Peyer's patch (tissue), 4 donors: Measurements from ENCODE around the gene SSRP1.

Source experiments
- POLR2A ChIP-seq, 2 donors: fragments of 450-650 bp; IDR thresholded peaks; one replicate each; pipeline ENCODE4 v1.5.1; 2017; ENCODE audit warnings: antibody characterized with exemption in 2 of 2, mild to moderate bottlenecking in 2 of 2, moderate library complexity in 2 of 2
- TF ChIP-seq, protein P1 (sequence below), 6 experiments: fragments of 450-650 bp in 4 of 6; fragments of 200-600 bp in 2 of 6; sonication (generic) in 1 of 6; IDR thresholded peaks; one replicate each; pipeline ENCODE4 v1.5.1; 2017 to 2019; ENCODE audit warnings: antibody characterized with exemption in 6 of 6, mild to moderate bottlenecking in 3 of 6, moderate library complexity in 1 of 6

DNA sequence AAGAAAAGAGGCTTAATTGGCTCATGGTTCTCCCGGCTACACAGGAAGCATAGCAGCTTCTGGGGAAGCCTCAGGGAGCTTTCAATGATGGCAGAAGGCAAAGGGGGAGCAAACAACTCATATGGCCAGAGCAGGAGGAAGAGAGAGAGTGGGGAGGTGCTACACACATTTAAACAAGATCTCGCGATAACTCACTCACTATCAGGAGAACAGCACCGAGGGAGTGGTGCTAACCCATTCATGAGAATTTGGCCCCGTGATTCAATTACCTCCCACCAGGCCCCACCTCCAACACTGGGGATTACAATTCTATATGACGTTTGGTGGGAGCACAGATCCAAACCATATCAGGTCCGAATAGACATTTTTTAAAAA is 57.0 kb downstream of the SSRP1 start:
- TF ChIP-seq, protein P1, sequence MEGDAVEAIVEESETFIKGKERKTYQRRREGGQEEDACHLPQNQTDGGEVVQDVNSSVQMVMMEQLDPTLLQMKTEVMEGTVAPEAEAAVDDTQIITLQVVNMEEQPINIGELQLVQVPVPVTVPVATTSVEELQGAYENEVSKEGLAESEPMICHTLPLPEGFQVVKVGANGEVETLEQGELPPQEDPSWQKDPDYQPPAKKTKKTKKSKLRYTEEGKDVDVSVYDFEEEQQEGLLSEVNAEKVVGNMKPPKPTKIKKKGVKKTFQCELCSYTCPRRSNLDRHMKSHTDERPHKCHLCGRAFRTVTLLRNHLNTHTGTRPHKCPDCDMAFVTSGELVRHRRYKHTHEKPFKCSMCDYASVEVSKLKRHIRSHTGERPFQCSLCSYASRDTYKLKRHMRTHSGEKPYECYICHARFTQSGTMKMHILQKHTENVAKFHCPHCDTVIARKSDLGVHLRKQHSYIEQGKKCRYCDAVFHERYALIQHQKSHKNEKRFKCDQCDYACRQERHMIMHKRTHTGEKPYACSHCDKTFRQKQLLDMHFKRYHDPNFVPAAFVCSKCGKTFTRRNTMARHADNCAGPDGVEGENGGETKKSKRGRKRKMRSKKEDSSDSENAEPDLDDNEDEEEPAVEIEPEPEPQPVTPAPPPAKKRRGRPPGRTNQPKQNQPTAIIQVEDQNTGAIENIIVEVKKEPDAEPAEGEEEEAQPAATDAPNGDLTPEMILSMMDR (IDR thresholded peaks at IDR 0.05) = no peak
- TF ChIP-seq POLR2A (IDR thresholded peaks at IDR 0.05) = no peak
